ENCODE data around the gene CABP1.

- TF ChIP-seq, protein P1, sequence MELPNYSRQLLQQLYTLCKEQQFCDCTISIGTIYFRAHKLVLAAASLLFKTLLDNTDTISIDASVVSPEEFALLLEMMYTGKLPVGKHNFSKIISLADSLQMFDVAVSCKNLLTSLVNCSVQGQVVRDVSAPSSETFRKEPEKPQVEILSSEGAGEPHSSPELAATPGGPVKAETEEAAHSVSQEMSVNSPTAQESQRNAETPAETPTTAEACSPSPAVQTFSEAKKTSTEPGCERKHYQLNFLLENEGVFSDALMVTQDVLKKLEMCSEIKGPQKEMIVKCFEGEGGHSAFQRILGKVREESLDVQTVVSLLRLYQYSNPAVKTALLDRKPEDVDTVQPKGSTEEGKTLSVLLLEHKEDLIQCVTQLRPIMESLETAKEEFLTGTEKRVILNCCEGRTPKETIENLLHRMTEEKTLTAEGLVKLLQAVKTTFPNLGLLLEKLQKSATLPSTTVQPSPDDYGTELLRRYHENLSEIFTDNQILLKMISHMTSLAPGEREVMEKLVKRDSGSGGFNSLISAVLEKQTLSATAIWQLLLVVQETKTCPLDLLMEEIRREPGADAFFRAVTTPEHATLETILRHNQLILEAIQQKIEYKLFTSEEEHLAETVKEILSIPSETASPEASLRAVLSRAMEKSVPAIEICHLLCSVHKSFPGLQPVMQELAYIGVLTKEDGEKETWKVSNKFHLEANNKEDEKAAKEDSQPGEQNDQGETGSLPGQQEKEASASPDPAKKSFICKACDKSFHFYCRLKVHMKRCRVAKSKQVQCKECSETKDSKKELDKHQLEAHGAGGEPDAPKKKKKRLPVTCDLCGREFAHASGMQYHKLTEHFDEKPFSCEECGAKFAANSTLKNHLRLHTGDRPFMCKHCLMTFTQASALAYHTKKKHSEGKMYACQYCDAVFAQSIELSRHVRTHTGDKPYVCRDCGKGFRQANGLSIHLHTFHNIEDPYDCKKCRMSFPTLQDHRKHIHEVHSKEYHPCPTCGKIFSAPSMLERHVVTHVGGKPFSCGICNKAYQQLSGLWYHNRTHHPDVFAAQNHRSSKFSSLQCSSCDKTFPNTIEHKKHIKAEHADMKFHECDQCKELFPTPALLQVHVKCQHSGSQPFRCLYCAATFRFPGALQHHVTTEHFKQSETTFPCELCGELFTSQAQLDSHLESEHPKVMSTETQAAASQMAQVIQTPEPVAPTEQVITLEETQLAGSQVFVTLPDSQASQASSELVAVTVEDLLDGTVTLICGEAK (IDR thresholded peaks at IDR 0.05), result no peak
- TF ChIP-seq, protein P1 (CRISPR knock-in tag; IDR thresholded peaks at IDR 0.05), result no peak
- TF ChIP-seq POLR2A (IDR thresholded peaks at IDR 0.05; ENCODE audit: insufficient read depth in 1 of 2, low read depth in 2 of 2, low read length in 2 of 2) (no peak), PCBP2 (optimal IDR thresholded peaks at IDR 0.05; ENCODE audit: low read depth, low read length, poor library complexity, severe bottlenecking) (no peak), POLR2AphosphoS5 (IDR thresholded peaks at IDR 0.05; ENCODE audit: low read depth, low read length) (no peak), BRCA1 (CRISPR knock-in tag; IDR thresholded peaks at IDR 0.05) (no peak), REST (IDR thresholded peaks at IDR 0.05; ENCODE audit: borderline replicate concordance in 1 of 2, low read depth in 1 of 2, low read length in 2 of 2) (no peak), EZH2 (conservative IDR thresholded peaks at IDR 0.05; ENCODE audit: low read depth, low read length) (no peak), HNRNPH1 (optimal IDR thresholded peaks at IDR 0.05; ENCODE audit: low read depth, low read length) (no peak), SETDB1 (CRISPR knock-in tag; IDR thresholded peaks at IDR 0.05; ENCODE audit: borderline replicate concordance) (no peak), PCBP1 (IDR thresholded peaks at IDR 0.05; ENCODE audit: borderline replicate concordance, low read depth, low read length) (no peak), RFX1 (IDR thresholded peaks at IDR 0.05) (no peak)
- TF ChIP-seq, protein P2, sequence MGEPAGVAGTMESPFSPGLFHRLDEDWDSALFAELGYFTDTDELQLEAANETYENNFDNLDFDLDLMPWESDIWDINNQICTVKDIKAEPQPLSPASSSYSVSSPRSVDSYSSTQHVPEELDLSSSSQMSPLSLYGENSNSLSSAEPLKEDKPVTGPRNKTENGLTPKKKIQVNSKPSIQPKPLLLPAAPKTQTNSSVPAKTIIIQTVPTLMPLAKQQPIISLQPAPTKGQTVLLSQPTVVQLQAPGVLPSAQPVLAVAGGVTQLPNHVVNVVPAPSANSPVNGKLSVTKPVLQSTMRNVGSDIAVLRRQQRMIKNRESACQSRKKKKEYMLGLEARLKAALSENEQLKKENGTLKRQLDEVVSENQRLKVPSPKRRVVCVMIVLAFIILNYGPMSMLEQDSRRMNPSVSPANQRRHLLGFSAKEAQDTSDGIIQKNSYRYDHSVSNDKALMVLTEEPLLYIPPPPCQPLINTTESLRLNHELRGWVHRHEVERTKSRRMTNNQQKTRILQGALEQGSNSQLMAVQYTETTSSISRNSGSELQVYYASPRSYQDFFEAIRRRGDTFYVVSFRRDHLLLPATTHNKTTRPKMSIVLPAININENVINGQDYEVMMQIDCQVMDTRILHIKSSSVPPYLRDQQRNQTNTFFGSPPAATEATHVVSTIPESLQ (CRISPR knock-in tag; conservative IDR thresholded peaks at IDR 0.05), result no peak
Measured at GRCh38 chr12:120650233-120650690, 9.8 kb downstream of the CABP1 start.
